Hepatic stellate cell (primary cell): ENCODE results near the gene IRX1.

Experiments
- DNase-seq: peaks from one replicate; pipeline ENCODE4 v3.0.0; 2011; ENCODE audit warnings: low spot score

The IRX1 gene

DNA sequence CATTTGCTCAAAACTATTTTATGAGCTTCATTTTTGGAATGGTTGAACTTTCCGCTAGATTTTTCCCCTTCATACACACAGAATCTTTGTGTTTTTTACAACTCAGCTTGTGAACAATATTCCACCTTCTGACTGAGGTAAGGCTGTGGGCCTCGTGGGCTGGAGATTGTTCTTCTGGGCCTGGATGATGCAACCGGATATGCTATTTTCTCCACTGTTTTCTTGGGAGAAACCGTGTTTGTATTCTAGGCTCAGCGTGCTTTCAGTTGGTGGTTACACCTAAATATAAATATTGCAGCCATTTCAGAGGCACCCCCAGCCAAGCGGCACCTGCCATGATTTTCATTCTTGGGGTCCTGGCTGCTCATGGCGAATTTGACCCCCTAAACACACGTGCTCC is 55.2 kb downstream of the IRX1 start:
- DNase-seq = no peak
